GM12891 (cell line): Measurements from ENCODE around the gene RD3L.

ENCODE experiments used
- POLR2A ChIP-seq: IDR thresholded peaks from 2 replicates; pipeline ENCODE4 v1.6.1; 2011; ENCODE audit warnings: low read depth, low read length, control low read depth
- POLR2AphosphoS5 ChIP-seq: IDR thresholded peaks from 2 replicates; pipeline ENCODE4 v1.6.1; 2011; ENCODE audit warnings: low read depth, low read length, control low read depth
- POU2F2 ChIP-seq: IDR thresholded peaks from 2 replicates; pipeline ENCODE4 v1.6.1; 2011; ENCODE audit warnings: low read depth, mild to moderate bottlenecking, control low read depth, low read length, moderate library complexity
- SPI1 ChIP-seq: IDR thresholded peaks from 2 replicates; pipeline ENCODE4 v1.6.1; 2011; ENCODE audit warnings: low read depth, low read length, control low read depth
- TAF1 ChIP-seq: IDR thresholded peaks from 2 replicates; pipeline ENCODE4 v1.6.1; 2011; ENCODE audit warnings: low read depth, low read length, control low read depth

DNA sequence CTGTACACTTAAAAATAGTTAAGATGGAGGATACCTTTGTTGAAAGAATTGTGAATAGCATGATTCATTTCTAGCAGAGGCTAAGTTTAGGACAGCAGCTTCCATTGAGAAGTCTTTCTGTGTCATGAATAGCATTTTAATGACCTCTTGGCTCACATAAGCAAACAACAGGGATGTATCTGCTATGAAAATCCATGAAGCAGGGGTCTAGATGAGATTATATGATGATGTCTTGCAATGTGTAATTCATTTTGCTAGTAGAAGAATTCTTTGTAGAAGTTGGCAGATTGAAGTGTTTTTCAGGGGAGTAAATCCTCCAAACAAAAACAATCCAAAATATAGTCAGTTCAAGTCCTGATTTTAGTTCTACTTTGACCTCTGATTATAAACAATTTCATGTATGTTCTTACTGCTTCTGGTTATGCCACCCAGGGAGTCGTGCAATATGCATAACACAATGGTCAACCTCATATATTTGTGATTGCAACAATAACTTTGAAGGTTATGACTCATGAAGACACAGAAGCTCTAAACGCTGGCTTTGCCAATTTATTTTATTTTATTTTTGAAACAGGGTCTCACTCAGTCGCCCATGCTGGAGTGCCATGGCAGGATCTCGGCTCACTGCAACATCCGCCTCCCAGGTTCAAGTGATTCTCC lies 6.9 kb upstream of the RD3L start:
- TF ChIP-seq POLR2AphosphoS5: no peak
- TF ChIP-seq POU2F2: no peak
- no peak for TF ChIP-seq POLR2A
- TF ChIP-seq TAF1: no peak
- TF ChIP-seq SPI1: no peak
